K562 (cell line): Measurements from ENCODE around the gene ADCY4. TPM values are rescaled to one million over a fixed set of nuclear protein-coding genes. Genes with fewer than 3 reads are reported as not detected.

Experiments
- ATAC-seq: fragments of 200-7000 bp; cut with Tn5 transposase; 3 replicates; pipeline ENCODE4 v1.9.1; 2020; ENCODE audit warnings: moderate library complexity
- BruUV-seq: library from RNA; stranded (reverse); fragments of 400-500 nt; replicated peaks from 2 replicates; lab custom pipeline; 2021; lab: Mats Ljungman, UMichigan
- CTCF ChIA-PET: fragments of 300-600 bp; formaldehyde crosslinking; extraction: SDS; loops from one replicate; lab custom pipeline; 2021; ENCODE audit warnings: low intra/inter-chr PET ratio; lab: Yijun Ruan, JAX
- POLR2A ChIA-PET: fragments of 300-600, 350-650 bp; sonication (Branson Sonifier 250); formaldehyde crosslinking; extraction: SDS; loops from one replicate; lab custom pipeline; 2021; ENCODE audit warnings: antibody characterized with exemption, inconsistent platforms; lab: Yijun Ruan, JAX
- DNase-seq, 4 experiments: peaks; one replicate each; pipeline versions ENCODE4 v3.0.0 to v3.0.0-alpha.2; 2011 to 2018; ENCODE audit warnings: low spot score in 3 of 4, mixed read lengths in 3 of 4; ENCODE audit errors: extremely low read depth in 1 of 4
- FAIRE-seq: peaks from 2 replicates; lab custom pipeline; 2011; peaks lifted over from hg19 to GRCh38; lab: Jason Lieb, UNC
- H2AFZ ChIP-seq: 2 replicates; pipeline ENCODE4 v1.6.0; 2011; ENCODE audit warnings: low read depth, low read length, control low read depth, inconsistent platforms
- H3K27ac ChIP-seq: fragments of 200-600 bp; 3 replicates; pipeline ENCODE4 v1.8.0; 2011; ENCODE audit warnings: low read depth, mild to moderate bottlenecking, control low read depth, inconsistent platforms, low read length, moderate library complexity, mixed read lengths; ENCODE audit errors: extremely low read depth
- H3K27me3 ChIP-seq, 2 experiments: fragments of 300-600 bp in 1 of 2; 2 replicates in 1 of 2; 3 replicates in 1 of 2; pipeline versions ENCODE4 v1.6.0 to v1.8.0; 2011; ENCODE audit warnings: inconsistent platforms in 2 of 2, low read length in 2 of 2, mild to moderate bottlenecking in 1 of 2, mixed read lengths in 1 of 2, moderate library complexity in 1 of 2; ENCODE audit not compliant: control insufficient read depth in 2 of 2, insufficient read depth in 2 of 2
- H3K36me3 ChIP-seq: fragments of 300-600 bp; 3 replicates; pipeline ENCODE4 v1.8.0; 2011; ENCODE audit warnings: mild to moderate bottlenecking, low read length, inconsistent platforms; ENCODE audit not compliant: control insufficient read depth, insufficient read depth
- H3K4me1 ChIP-seq, 2 experiments: fragments of 200-600 bp in 1 of 2; replicated peaks in 1 of 2; 2 replicates in 1 of 2; 3 replicates in 1 of 2; pipeline versions ENCODE4 v1.5.1 to v1.8.0; 2011; ENCODE audit warnings: inconsistent platforms in 2 of 2, low read length in 2 of 2, mild to moderate bottlenecking in 1 of 2, mixed read lengths in 1 of 2, moderate library complexity in 1 of 2; ENCODE audit not compliant: control insufficient read depth in 2 of 2, insufficient read depth in 2 of 2
- H3K4me2 ChIP-seq: 2 replicates; pipeline ENCODE4 v1.6.1; 2011; ENCODE audit warnings: low read length, control low read depth, inconsistent platforms, mixed read lengths; ENCODE audit not compliant: insufficient read depth
- H3K4me3 ChIP-seq: fragments of 200-600 bp; sonication (generic), shearing (Covaris generic); 2 replicates; pipeline ENCODE4 v1.5.1; 2016; ENCODE audit warnings: control low read depth, inconsistent platforms
- H3K79me2 ChIP-seq: fragments of 200-600 bp; 3 replicates; pipeline ENCODE4 v1.8.0; 2011; ENCODE audit warnings: low read length, inconsistent platforms; ENCODE audit not compliant: control insufficient read depth, insufficient read depth
- H3K9ac ChIP-seq, 2 experiments: 2 replicates each; pipeline versions ENCODE4 v1.6.0 to v1.6.1; 2011; ENCODE audit warnings: low read depth in 2 of 2, low read length in 2 of 2, control low read depth in 1 of 2, inconsistent platforms in 1 of 2, mild to moderate bottlenecking in 1 of 2, mixed read lengths in 1 of 2; ENCODE audit not compliant: insufficient read depth in 1 of 2
- H3K9me1 ChIP-seq: one replicate; pipeline ENCODE4 v1.6.0; 2011; ENCODE audit warnings: inconsistent platforms, mild to moderate bottlenecking, low read length, moderate library complexity; ENCODE audit not compliant: control insufficient read depth, insufficient read depth
- H3K9me3 ChIP-seq: replicated peaks from 2 replicates; pipeline ENCODE4 v1.5.1; 2011; ENCODE audit warnings: low read depth, low read length, inconsistent platforms; ENCODE audit not compliant: control insufficient read depth, insufficient read depth
- H4K20me1 ChIP-seq: replicated peaks from 2 replicates; pipeline ENCODE4 v1.6.1; 2011; ENCODE audit warnings: low read length, inconsistent platforms, mixed read lengths; ENCODE audit not compliant: control insufficient read depth, insufficient read depth
- FOXK1 ChIP-seq: sonication (generic); formaldehyde crosslinking; IDR thresholded peaks from 2 replicates; pipeline ENCODE4 v1.8.0; 2022; ENCODE audit warnings: missing genetic modification reagents, mild to moderate bottlenecking, borderline replicate concordance
- LEF1 ChIP-seq: fragments of 450-650 bp; IDR thresholded peaks from 2 replicates; pipeline ENCODE4 v1.6.1; 2016; ENCODE audit warnings: mild to moderate bottlenecking
- PCBP2 ChIP-seq: fragments of 200-400 bp; formaldehyde crosslinking; IDR thresholded peaks from 2 replicates; pipeline ENCODE4 v1.6.1; 2018; ENCODE audit warnings: low read length, low read depth, mild to moderate bottlenecking, moderate library complexity; ENCODE audit not compliant: poor library complexity, severe bottlenecking
- PHF20 ChIP-seq: fragments of 450-650 bp; IDR thresholded peaks from 2 replicates; pipeline ENCODE4 v1.6.1; 2018; ENCODE audit not compliant: partially characterized antibody
- RERE ChIP-seq: sonication (generic); formaldehyde crosslinking; IDR thresholded peaks from 2 replicates; pipeline ENCODE4 v1.8.0; 2023; ENCODE audit warnings: missing genetic modification reagents, mild to moderate bottlenecking, borderline replicate concordance
- SETDB1 ChIP-seq: IDR thresholded peaks from one replicate; pipeline ENCODE4 v1.6.1; 2012; ENCODE audit warnings: low read length, control low read depth, inconsistent platforms
- TBL1XR1 ChIP-seq, 2 experiments: IDR thresholded peaks; 2 replicates each; pipeline ENCODE4 v1.6.1; 2012; ENCODE audit warnings: improper control_type of control experiment in 2 of 2, low read length in 2 of 2, mild to moderate bottlenecking in 1 of 2
- THRA ChIP-seq: fragments of 450-650 bp; IDR thresholded peaks from 2 replicates; pipeline ENCODE4 v1.6.1; 2017; ENCODE audit warnings: mild to moderate bottlenecking, moderate library complexity
- ZBTB33 ChIP-seq: sonication (generic); formaldehyde crosslinking; IDR thresholded peaks from 2 replicates; pipeline ENCODE4 v1.8.1; 2023; ENCODE audit warnings: mild to moderate bottlenecking, missing genetic modification reagents
- ZBTB43 ChIP-seq: sonication (generic); formaldehyde crosslinking; IDR thresholded peaks from 2 replicates; pipeline ENCODE4 v1.8.0; 2023; ENCODE audit warnings: mild to moderate bottlenecking, missing genetic modification reagents
- ZSCAN29 ChIP-seq: fragments of 450-650 bp; IDR thresholded peaks from 2 replicates; pipeline ENCODE4 v1.6.1; 2017
- WGBS: fragments of 100-300 bp; shearing (Covaris generic); methylation state at CpG from one replicate; pipeline ENCODE4 v1.1.6; 2016; ENCODE audit warnings: low coverage, mixed read lengths; ENCODE audit not compliant: insufficient coverage; ENCODE audit errors: missing lambda C conversion rate; 5-methylcytosine and 5-hydroxymethylcytosine counted together
- in situ Hi-C: fragments of 300-500 bp; cut with MboI; formaldehyde crosslinking; loops from 4 replicates; pipeline ENCODE4 v1.15.0; 2018; ENCODE audit warnings: inconsistent platforms, mixed read lengths
- intact Hi-C: fragments of 100-400 bp; cut with micrococcal nuclease; formaldehyde crosslinking; loops from 2 replicates; pipeline ENCODE4 v1.14.2; 2022
- polyA plus RNA-seq, 8 experiments: library from polyadenylated mRNA; depleted of rRNA in 4 of 8; stranded (reverse) in 5 of 8; unstranded in 3 of 8; fragments of >200 nt; fragmentation: Nextera tagmentation in 2 of 8; fragmentation: Illumina TruSeq in 1 of 8; extraction: Ambion mirVana in 2 of 8; extraction: Trizol in 1 of 8; gene quantifications; 2 replicates each; pipeline versions ENCODE4 v1.2.1 to v1.2.3, GENCODE V29; 2011 to 2014; ENCODE audit warnings: inconsistent platforms in 1 of 8, missing spikeins in 1 of 8
- total RNA-seq, 7 experiments: library from RNA; depleted of rRNA in 6 of 7; stranded (reverse); fragments of >200 nt in 6 of 7; fragmentation: Illumina TruSeq in 2 of 7; extraction: Trizol in 2 of 7; gene quantifications; 2 replicates each; pipeline versions ENCODE4 v1.2.1 to v1.2.3, GENCODE V29; 2011 to 2021; ENCODE audit warnings: low replicate concordance in 1 of 7

The ADCY4 gene
- total and polyA plus RNA-seq, 9 of the 15 experiments (the other 6 are each of a cell fraction or from before 2014, with no cell fraction given): 0.04 to 0.31 (median 0.15) TPM; not detected in 2

GRCh38 chr14:24291446-24292117, 43.3 kb downstream of the ADCY4 start:
- POLR2A ChIA-PET: interaction anchor here (0.6 to 1.0 kb wide), 3 partner anchors 27 to 49 kb away, joined by 3 to 4 read pairs (median 4); partner anchors contain the start of gene TINF2
- Histone ChIP-seq H3K27ac (no peak overlapping the region), H4K20me1 (no peaks in the 10 kb centered on the region), H3K4me1 (peaks cover 0 to 1% of the 10 kb centered on the region in 2 experiments; a peak in 2 of 5 replicates), H2AFZ (no peak overlapping the region), H3K79me2 (no peaks in the 10 kb centered on the region), H3K9me3 (no peaks in the 10 kb centered on the region), H3K4me3 (no peak overlapping the region), H3K9ac (no peak overlapping the region), H3K9me1 (peaks cover 1% of the 10 kb centered on the region), H3K4me2 (no peak overlapping the region), H3K36me3 (peaks cover 38% of the 10 kb centered on the region), H3K27me3 (no peaks in the 10 kb centered on the region)
- BruUV-seq: no TSS peak
- in situ Hi-C loops: loop anchor here (10.0 kb wide), 1 partner anchor 277 kb away; no protein-coding TSS in a partner anchor
- FAIRE-seq: no peak
- no peak for DNase-seq
- no peak for ATAC-seq
- 60% methylated on average over 2 of the region's 3 CpGs for WGBS
- intact Hi-C loops: no loop called here
- CTCF ChIA-PET: no interaction called here
- no peak for TF ChIP-seq FOXK1 (CRISPR knock-in tag)
- no peak for TF ChIP-seq ZSCAN29
- no peak for TF ChIP-seq PHF20
- TF ChIP-seq TBL1XR1 (IDR thresholded peaks at IDR 0.05; ENCODE audit: low read length in 2 of 2): no peak
- no peak for TF ChIP-seq LEF1
- TF ChIP-seq ZBTB33 (CRISPR knock-in tag): no peak
- no peak for TF ChIP-seq PCBP2
- no peak for TF ChIP-seq ZBTB43 (CRISPR knock-in tag)
- TF ChIP-seq THRA: no peak
- no peak for TF ChIP-seq RERE
- no peak for TF ChIP-seq SETDB1
